Ovary (tissue), 3 donors: ENCODE data around the gene ANKRD44.

ENCODE experiments used
- POLR2A ChIP-seq: fragments of 450-650 bp; IDR thresholded peaks from one replicate; pipeline ENCODE4 v1.6.1; 2017; ENCODE audit warnings: antibody characterized with exemption, mild to moderate bottlenecking, moderate library complexity
- TF ChIP-seq, protein P1 (sequence below), 3 donors: fragments of 450-650 bp in 2 of 3; fragments of 200-600 bp in 1 of 3; IDR thresholded peaks; one replicate each; pipeline versions ENCODE4 v1.5.1 to v1.8.0; 2016 to 2022; ENCODE audit warnings: antibody characterized with exemption in 3 of 3, mild to moderate bottlenecking in 1 of 3
- donor health status: DM: no; HTN: no; CAD: no.

- TF ChIP-seq POLR2A, result no peak
- TF ChIP-seq, protein P1, sequence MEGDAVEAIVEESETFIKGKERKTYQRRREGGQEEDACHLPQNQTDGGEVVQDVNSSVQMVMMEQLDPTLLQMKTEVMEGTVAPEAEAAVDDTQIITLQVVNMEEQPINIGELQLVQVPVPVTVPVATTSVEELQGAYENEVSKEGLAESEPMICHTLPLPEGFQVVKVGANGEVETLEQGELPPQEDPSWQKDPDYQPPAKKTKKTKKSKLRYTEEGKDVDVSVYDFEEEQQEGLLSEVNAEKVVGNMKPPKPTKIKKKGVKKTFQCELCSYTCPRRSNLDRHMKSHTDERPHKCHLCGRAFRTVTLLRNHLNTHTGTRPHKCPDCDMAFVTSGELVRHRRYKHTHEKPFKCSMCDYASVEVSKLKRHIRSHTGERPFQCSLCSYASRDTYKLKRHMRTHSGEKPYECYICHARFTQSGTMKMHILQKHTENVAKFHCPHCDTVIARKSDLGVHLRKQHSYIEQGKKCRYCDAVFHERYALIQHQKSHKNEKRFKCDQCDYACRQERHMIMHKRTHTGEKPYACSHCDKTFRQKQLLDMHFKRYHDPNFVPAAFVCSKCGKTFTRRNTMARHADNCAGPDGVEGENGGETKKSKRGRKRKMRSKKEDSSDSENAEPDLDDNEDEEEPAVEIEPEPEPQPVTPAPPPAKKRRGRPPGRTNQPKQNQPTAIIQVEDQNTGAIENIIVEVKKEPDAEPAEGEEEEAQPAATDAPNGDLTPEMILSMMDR (IDR thresholded peaks at IDR 0.05), result no peak
These were observed 63.5 kb downstream of the ANKRD44 start for GRCh38 chr2:197247083-197247482.
